ENCODE data around the gene GHRHR. TPM values are rescaled to one million over a fixed set of nuclear protein-coding genes. Genes with fewer than 3 reads are reported as not detected.

Gene GHRHR
- total and polyA plus RNA-seq, 8 donors = 0.31 to 0.51 (median 0.48) TPM; not detected in 5

DNA sequence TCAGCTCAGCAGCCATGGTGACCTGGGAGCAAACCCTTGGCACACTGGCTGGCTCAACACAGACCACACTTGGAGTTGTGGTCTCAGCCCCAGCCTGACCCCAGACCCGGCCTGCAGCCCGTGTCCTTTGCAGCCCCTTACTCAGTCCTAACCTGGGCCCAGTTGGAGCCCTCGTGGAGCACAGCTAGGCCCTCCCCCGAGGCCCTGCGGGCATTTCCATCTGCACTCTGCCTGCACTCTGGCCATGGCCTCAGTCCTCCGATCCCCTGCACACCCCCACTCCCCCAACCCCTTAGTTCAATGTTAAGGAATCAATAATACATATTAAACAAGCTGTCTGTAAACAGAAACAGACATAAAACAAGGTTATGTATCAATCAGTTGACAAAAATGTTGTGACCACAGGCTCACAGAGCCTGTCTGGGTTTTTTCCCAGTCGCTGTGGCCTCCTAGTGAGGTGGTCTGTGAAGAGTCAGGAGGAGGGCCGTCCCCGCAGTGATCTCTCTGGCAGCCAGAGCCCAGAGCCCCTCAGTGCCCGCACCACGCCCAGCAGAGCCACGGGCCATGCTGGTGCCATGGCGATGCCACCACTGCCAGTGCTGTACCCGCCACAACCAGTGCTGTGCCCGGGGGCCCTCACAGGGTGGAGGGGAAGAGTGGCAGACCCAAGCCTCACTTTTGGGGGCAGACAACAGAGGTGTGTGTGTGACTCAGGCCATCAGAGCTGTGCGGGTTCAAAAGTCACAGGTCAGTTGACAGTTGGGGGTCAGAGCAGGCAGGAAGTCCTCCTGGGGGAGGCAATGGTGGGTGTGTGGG is 25.5 kb downstream of the GHRHR start:
- intact Hi-C loops (cut with DNase I) = loop anchor here (5.0 to 10.0 kb wide), 2 partner anchors 126 to 133 kb away; no protein-coding TSS in a partner anchor
- Histone ChIP-seq H3K9me3 (no peaks in the 10 kb centered on the region), H3K4me3 (no peak overlapping the region), H3K27ac (no peak overlapping the region), H3K27me3 (peaks cover 0 to 9% of the 10 kb centered on the region in 2 donors), H3K36me3 (no peaks in the 10 kb centered on the region), H3K4me1 (peaks cover 0 to 7% of the 10 kb centered on the region in 2 donors)
- no peak for ATAC-seq
- DNase-seq = no peak
- TF ChIP-seq, protein P1, sequence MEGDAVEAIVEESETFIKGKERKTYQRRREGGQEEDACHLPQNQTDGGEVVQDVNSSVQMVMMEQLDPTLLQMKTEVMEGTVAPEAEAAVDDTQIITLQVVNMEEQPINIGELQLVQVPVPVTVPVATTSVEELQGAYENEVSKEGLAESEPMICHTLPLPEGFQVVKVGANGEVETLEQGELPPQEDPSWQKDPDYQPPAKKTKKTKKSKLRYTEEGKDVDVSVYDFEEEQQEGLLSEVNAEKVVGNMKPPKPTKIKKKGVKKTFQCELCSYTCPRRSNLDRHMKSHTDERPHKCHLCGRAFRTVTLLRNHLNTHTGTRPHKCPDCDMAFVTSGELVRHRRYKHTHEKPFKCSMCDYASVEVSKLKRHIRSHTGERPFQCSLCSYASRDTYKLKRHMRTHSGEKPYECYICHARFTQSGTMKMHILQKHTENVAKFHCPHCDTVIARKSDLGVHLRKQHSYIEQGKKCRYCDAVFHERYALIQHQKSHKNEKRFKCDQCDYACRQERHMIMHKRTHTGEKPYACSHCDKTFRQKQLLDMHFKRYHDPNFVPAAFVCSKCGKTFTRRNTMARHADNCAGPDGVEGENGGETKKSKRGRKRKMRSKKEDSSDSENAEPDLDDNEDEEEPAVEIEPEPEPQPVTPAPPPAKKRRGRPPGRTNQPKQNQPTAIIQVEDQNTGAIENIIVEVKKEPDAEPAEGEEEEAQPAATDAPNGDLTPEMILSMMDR (IDR thresholded peaks at IDR 0.05) = no peak

DNA sequence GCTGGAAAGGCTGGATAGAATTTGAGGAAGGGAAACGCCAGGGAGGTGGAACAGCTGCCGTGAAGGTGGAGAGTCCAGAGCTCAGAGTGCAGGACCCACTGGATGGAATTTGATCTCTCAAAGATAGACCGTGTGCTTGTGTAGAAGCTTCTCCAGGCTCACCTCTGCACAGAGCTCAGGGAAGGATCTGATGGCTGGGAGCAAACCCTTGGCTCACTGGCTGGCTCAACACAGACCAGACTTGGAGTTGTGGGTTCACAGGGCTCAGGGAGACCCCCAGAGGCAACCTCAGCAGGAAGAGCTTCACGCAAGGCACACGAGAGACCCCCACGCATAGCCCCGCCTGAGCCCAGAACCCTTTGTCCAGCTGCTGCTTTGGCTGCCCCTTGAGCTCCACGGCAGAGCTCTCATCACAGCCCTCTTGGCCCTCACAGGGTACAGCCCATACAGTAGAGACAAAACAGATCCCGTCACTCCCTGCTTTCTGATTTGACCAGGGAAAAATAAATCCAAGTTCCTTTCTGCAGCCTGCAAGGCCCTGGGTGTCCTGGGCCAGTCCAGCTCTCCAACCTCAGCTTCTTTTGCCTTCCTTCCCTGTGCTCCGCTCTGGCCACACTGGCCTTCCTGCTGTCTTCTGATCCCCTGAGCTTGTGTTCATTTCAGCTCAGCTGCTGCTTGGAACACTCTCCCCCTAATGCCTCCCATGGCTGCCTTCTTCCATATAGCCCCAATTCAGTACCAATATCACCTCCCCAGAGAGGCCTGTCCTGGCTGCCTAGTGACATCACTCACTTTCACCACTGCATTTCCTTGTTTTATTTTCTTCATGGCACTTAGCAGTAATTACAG is 26.3 kb downstream of the GHRHR start:
- H3K27ac ChIP-seq = no peak overlapping the region
- TF ChIP-seq, protein P1 (IDR thresholded peaks at IDR 0.05) = no peak
- DNase-seq (peak in 1 of 4 donors; percentile 48), ATAC-seq (no peak)
- no peaks in the 10 kb centered on the region for H3K36me3 ChIP-seq
- no peaks in the 10 kb centered on the region for H3K9me3 ChIP-seq
- H3K4me1 ChIP-seq = peaks cover 0 to 7% of the 10 kb centered on the region in 2 donors
- peaks cover 0 to 8% of the 10 kb centered on the region in 2 donors for H3K27me3 ChIP-seq
- intact Hi-C loops (cut with DNase I) = loop anchor here (5.0 to 10.0 kb wide), 2 partner anchors 125 to 132 kb away; no protein-coding TSS in a partner anchor
- H3K4me3 ChIP-seq = no peak overlapping the region

DNA sequence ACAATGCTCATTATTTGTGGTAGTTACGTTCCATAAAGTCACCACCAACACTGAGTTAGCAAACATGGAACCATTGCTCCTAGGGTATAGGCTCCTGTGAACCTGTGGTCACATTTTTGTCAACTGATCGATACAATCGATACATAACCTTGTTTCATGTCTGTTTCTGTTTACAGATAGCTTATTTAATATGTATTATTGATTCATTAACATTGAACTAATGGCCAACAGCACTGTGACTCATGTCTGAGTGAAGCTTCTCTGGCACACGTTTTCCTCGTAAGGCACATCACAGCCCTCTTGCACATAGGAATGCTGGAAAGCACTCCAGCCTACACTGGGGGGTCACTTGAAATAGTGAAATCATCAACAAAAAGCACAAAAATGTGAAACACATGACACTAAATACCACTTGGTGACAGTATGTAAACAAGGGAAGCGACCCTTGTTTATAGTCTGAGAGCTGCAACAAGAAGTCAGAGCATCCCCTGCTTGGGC is 27.0 kb downstream of the GHRHR start:
- TF ChIP-seq, protein P1 (IDR thresholded peaks at IDR 0.05) = no peak
- DNase-seq (no peak), ATAC-seq (no peak)
- Histone ChIP-seq H3K27ac (no peak overlapping the region), H3K4me3 (no peak overlapping the region), H3K4me1 (peaks cover 0 to 7% of the 10 kb centered on the region in 2 donors), H3K9me3 (no peaks in the 10 kb centered on the region), H3K36me3 (no peaks in the 10 kb centered on the region), H3K27me3 (peaks cover 0 to 8% of the 10 kb centered on the region in 2 donors)
- intact Hi-C loops (cut with DNase I) = no loop called here

DNA sequence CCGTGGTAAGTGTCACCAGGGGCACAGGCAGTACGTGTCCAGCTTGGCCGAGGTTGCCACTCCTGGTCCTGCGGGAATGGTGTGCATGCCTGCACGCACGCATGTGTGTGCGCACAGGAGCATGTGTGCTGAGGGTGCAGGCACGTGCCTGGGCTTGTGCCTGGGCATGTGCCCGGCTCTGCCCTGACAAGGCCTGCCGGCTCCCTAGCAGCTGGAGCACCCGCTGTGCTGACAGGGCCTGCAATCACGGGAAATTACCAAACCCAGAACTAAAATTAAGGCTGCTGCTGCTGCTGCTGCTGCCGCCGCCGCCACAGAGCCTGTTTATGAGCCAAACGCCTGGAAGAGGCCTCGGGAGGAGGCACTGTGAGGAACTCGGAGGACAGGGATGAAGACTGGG is 28.7 kb downstream of the GHRHR start:
- intact Hi-C loops (cut with DNase I) = no loop called here
- no peaks in the 10 kb centered on the region for H3K27me3 ChIP-seq
- no peak overlapping the region for H3K27ac ChIP-seq
- DNase-seq (no peak), ATAC-seq (no peak)
- H3K9me3 ChIP-seq = no peaks in the 10 kb centered on the region
- no peak overlapping the region for H3K4me3 ChIP-seq
- peaks cover 0 to 7% of the 10 kb centered on the region in 2 donors for H3K4me1 ChIP-seq
- no peaks in the 10 kb centered on the region for H3K36me3 ChIP-seq
- TF ChIP-seq, protein P1 (IDR thresholded peaks at IDR 0.05) = no peak
